Coronary artery (tissue), 2 donors: ENCODE data around the gene TTC3.
"Not testable (repeated sequence)": the region's sequence is repeated elsewhere in the genome, so short reads cannot be mapped to it uniquely, and the experiment has no call there.

Source experiments
- DNase-seq: peaks from one replicate; pipeline ENCODE4 v3.0.0-alpha.2; 2017; ENCODE audit warnings: low spot score
- H3K27ac ChIP-seq, 2 donors: fragments of 200-600 bp; sonication (generic); one replicate each; pipeline ENCODE4 v1.5.1; 2016 to 2019
- H3K4me3 ChIP-seq: fragments of 200-600 bp; sonication (generic); 2 replicates; pipeline ENCODE4 v1.5.1; 2016; ENCODE audit warnings: mild to moderate bottlenecking, moderate library complexity
- TF ChIP-seq, protein P1 (sequence below): fragments of 200-600 bp; sonication (generic); IDR thresholded peaks from one replicate; pipeline ENCODE4 v1.5.1; 2019; ENCODE audit warnings: antibody characterized with exemption

The TTC3 gene

DNA sequence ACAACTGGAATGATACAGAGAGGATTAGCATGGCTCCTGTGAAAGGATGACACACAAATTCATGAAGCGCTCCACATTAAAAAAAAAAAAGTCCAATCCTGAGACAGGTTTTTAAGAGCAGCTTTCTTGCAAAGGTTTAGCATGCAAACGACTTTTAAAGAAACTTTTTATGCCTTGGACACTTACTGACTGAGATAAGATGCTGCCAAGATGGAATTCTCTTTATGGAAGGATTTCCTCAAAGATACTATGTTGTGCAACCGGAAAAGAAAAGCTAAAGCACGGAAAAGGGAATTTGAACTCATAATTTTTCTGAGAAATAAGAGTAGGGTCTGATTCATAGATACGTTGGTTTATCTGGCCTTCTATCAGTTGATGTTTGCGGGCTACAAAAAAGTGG is 27.5 kb upstream of the TTC3 start:
- no peak for DNase-seq
- TF ChIP-seq, protein P1, sequence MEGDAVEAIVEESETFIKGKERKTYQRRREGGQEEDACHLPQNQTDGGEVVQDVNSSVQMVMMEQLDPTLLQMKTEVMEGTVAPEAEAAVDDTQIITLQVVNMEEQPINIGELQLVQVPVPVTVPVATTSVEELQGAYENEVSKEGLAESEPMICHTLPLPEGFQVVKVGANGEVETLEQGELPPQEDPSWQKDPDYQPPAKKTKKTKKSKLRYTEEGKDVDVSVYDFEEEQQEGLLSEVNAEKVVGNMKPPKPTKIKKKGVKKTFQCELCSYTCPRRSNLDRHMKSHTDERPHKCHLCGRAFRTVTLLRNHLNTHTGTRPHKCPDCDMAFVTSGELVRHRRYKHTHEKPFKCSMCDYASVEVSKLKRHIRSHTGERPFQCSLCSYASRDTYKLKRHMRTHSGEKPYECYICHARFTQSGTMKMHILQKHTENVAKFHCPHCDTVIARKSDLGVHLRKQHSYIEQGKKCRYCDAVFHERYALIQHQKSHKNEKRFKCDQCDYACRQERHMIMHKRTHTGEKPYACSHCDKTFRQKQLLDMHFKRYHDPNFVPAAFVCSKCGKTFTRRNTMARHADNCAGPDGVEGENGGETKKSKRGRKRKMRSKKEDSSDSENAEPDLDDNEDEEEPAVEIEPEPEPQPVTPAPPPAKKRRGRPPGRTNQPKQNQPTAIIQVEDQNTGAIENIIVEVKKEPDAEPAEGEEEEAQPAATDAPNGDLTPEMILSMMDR = no peak
- H3K4me3 ChIP-seq = no peak overlapping the region
- no peak overlapping the region for H3K27ac ChIP-seq

DNA sequence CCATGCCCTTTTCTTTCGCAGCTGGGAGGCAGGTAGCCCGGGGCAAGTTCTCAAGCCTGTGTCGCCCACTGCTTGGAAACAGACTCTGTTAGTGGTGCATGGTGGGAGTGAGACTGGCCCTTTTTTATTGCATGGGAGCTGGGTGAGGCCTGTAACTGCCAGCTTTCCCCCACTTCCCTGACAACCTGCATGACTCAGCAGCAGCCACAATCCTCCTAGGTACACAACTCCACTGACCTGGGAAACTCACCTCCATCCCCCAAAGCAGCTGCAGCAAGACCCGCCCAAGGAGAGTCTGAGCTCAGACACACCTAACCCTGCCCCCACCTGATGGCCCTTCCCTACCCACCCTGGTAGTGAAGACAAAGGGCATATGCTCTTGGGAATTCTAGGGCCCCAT is 26.0 kb upstream of the TTC3 start:
- no peak overlapping the region for H3K27ac ChIP-seq
- TF ChIP-seq, protein P1 = no peak
- H3K4me3 ChIP-seq = no peak overlapping the region
- DNase-seq = no peak

DNA sequence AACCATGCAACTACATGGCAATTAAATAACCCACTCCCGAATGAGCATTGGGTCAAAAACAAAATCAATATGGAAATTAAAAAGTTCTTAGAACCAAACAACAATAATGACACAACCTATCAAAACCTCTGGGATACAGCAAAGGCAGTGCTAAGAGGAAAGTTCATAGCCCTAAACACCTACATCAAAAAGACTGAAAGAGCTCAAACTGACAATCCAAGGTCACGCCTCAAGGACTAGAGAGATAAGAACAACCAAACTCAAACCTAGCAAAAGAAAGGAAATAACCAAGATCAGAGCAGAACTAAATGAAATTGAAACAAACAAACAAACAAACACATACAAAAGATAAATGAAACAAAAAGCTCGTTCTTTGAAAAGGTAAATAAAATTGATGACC is 23.3 kb upstream of the TTC3 start:
- not testable (repeated sequence) for H3K27ac ChIP-seq, H3K4me3 ChIP-seq, DNase-seq

DNA sequence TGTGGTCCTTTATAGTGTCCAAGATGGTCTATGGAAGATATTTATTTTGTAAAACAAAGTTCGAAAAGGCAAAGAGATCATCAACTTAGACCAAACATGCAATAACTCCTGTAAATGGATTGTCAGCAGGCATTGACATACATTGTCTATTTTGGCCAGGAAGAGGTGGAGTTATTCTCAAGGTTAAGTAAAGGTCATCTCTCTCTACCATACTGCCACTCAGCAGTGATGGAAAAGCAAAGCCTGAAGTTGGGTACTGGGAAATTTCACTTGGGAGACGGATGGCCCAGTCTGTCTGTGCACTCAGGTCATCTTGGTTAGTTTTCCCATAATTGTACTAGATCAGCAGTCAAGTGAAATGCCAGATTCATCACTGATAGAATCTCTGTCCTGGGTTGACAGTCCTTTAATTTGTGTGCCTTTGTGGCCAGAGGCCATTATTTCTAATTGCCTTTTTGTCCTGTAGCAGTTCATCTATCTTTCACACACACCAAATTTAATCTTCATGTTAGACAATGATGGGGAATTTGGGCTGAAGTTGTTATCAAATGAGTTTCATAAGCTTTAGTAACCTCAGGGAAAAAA is 17.7 kb upstream of the TTC3 start:
- TF ChIP-seq, protein P1 = no peak

DNA sequence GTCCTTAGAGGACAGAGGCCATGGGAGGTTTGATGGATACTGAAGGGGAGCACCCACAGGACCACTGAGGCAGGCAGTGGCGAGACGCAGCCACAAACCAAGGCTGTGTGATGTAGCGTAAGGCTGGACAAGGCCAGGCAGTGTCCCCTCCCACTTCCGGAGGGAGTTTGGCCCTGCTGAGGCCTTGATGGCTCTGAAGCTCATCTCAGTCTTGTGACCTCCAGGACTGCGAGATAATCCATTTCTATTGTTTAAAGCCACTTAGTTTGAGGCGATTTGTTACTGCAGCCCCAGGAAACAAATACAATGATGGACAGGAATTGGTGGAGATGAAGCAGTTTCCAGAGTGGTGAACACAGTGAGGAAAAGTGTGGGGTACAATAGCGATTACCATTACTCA is 15.4 kb upstream of the TTC3 start:
- Histone ChIP-seq H3K27ac (no peak overlapping the region), H3K4me3 (no peak overlapping the region)
- no peak for DNase-seq
- TF ChIP-seq, protein P1 = no peak

More for the DNA sequence above, 17.7 kb upstream of the TTC3 start:
- Histone ChIP-seq H3K27ac (no peak overlapping the region), H3K4me3 (no peak overlapping the region)
- no peak for DNase-seq

DNA sequence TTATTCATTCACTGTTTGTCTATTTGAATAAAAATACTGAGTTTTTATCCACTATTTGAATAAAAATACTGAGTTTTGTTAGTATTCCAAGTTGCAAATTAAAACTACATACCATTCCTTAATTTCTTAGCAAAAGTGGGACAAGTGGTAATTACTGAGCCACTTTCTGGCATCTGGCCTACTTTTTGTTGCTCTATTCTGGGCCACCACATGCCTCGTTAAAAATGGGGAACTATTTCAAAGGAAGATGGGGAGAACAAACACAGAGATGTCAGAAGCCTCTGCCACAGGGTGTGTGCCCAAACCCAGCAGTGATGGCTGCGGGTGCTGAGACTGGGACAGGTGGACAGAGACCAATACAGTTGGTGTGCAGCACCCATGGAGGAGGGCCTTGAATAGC is 14.8 kb upstream of the TTC3 start:
- TF ChIP-seq, protein P1 = no peak
- no peak overlapping the region for H3K4me3 ChIP-seq
- H3K27ac ChIP-seq = no peak overlapping the region
- no peak for DNase-seq

DNA sequence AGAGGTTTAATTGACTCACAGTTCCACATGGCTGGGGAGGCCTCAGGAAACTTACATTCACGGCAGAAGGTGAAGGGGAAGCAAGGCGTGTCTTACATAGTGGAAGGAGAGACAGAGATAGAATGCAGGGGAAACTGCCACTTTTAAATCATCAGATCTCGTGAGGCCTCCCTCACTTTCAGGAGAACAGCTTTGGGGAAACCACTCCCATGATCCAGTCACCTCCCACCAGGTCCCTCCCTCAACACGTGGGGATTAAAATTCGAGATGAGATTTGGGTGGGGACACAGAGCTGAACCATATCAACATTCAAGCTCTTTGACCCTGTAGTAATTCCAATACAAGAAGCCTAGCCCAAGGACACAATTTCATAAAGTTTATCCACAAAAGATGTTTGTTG is 13.9 kb upstream of the TTC3 start:
- Histone ChIP-seq H3K27ac (no peak overlapping the region), H3K4me3 (no peak overlapping the region)
- TF ChIP-seq, protein P1 = no peak
- no peak for DNase-seq

DNA sequence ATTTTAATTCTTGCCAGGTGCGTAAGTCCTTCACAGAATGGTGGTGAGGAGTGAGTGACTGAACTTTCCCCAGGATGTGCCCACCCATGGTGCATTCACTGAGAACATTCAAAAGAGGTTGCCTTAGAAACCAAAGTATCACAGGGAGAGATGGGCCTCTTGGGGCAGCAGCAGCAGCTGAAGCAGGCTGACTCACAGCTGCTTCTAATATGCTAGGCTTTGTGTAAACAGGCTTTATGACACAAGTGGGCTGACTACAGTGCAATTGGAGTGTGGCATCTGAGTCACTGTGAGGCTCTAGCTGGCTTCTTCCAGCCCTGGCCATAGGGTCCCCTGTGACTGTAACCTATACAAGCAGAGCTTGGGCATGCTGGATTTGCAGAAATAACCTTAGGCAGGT is 12.8 kb upstream of the TTC3 start:
- no peak for DNase-seq
- Histone ChIP-seq H3K4me3 (no peak overlapping the region), H3K27ac (peak overlapping the region in 1 of 2 donors; percentile 35)
- TF ChIP-seq, protein P1 = no peak
